Loucy (cell line): Measurements from ENCODE around the gene SLC8B1.

ENCODE experiments used
- EZH2phosphoT487 ChIP-seq: fragments of 200-600 bp; IDR thresholded peaks from 2 replicates; pipeline ENCODE4 v1.6.1; 2018; ENCODE audit warnings: antibody characterized with exemption, mild to moderate bottlenecking, moderate library complexity, borderline replicate concordance
- TF ChIP-seq, protein P1 (sequence below): fragments of 200-600 bp; sonication (generic); conservative IDR thresholded peaks from 2 replicates; pipeline ENCODE4 v1.5.1; 2014; ENCODE audit warnings: mild to moderate bottlenecking, antibody characterized with exemption, low read length

DNA sequence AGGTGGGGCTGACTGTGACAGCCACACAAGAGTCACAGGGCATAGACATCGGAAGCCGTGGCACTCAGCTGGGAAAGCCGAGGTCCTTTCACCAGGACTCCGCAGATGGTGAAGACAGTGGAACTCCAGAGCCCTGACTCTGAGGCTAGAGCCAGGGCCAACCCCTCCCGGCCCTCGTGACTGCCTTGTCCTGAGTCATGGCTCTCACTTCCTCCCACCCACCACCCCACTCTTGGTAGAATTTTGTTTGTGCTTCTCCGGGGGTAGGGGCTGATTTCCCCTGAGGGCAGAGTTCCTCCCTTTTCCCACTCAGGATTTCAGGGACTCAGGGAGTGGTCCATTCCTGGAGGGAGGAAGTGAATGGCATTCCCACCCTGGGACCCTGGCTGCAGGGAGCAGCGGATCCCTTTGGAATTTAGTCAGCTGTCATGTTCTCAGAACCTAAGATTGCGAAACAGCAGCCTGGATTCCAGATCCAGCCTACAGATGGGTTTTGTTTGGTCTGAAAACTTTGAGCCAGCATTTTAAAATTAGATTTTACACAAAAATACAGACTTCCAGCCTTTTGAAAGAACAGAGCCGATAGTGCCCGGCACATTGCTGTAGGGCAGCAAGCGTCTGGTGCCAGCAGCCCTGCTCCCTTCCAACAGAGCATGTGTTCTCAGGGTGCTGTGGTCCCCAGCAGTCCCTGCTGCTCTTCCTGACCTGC, 62.9 kb downstream of the SLC8B1 start:
- TF ChIP-seq, protein P1, sequence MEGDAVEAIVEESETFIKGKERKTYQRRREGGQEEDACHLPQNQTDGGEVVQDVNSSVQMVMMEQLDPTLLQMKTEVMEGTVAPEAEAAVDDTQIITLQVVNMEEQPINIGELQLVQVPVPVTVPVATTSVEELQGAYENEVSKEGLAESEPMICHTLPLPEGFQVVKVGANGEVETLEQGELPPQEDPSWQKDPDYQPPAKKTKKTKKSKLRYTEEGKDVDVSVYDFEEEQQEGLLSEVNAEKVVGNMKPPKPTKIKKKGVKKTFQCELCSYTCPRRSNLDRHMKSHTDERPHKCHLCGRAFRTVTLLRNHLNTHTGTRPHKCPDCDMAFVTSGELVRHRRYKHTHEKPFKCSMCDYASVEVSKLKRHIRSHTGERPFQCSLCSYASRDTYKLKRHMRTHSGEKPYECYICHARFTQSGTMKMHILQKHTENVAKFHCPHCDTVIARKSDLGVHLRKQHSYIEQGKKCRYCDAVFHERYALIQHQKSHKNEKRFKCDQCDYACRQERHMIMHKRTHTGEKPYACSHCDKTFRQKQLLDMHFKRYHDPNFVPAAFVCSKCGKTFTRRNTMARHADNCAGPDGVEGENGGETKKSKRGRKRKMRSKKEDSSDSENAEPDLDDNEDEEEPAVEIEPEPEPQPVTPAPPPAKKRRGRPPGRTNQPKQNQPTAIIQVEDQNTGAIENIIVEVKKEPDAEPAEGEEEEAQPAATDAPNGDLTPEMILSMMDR = no peak
- TF ChIP-seq EZH2phosphoT487 = no peak
